HG03135 (cell line): Measurements from ENCODE around the gene TTLL10.

Experiments used
- ATAC-seq: cut with Tn5 transposase; IDR thresholded peaks from one replicate; pipeline ENCODE4 v1.9.1; 2021; ENCODE audit warnings: mild to moderate bottlenecking, moderate library complexity; ENCODE audit not compliant: unreplicated experiment

Gene TTLL10

GRCh38 chr1:1217621-1218523 is 44.2 kb downstream of the TTLL10 start:
- no peak for ATAC-seq

GRCh38 chr1:1218524-1219200 is 45.0 kb downstream of the TTLL10 start:
- ATAC-seq = no peak

- no peak for ATAC-seq
Observed at GRCh38 chr1:1219341-1219740, 45.7 kb downstream of the TTLL10 start.

- ATAC-seq = no peak
Observed at GRCh38 chr1:1220197-1220596, 46.5 kb downstream of the TTLL10 start.

GRCh38 chr1:1221887-1222574 is 48.4 kb downstream of the TTLL10 start:
- no peak for ATAC-seq

- ATAC-seq = no peak
Observed at GRCh38 chr1:1222575-1223225, 49.0 kb downstream of the TTLL10 start.

- ATAC-seq = no peak
Observed at GRCh38 chr1:1223321-1223720, 49.6 kb downstream of the TTLL10 start.

- no peak for ATAC-seq
Observed at GRCh38 chr1:1223891-1224290, 50.2 kb downstream of the TTLL10 start.

- no peak for ATAC-seq
Observed at GRCh38 chr1:1225238-1225845, 51.7 kb downstream of the TTLL10 start.

GRCh38 chr1:1225913-1226312 is 52.2 kb downstream of the TTLL10 start:
- ATAC-seq = no peak

GRCh38 chr1:1226566-1227362 is 53.1 kb downstream of the TTLL10 start:
- no peak for ATAC-seq

GRCh38 chr1:1227386-1227785 is 53.7 kb downstream of the TTLL10 start:
- ATAC-seq = no peak

GRCh38 chr1:1228187-1228586 is 54.5 kb downstream of the TTLL10 start:
- ATAC-seq = no peak

- ATAC-seq = no peak
Observed at GRCh38 chr1:1228596-1229321, 55.1 kb downstream of the TTLL10 start.

GRCh38 chr1:1229770-1230169 is 56.1 kb downstream of the TTLL10 start:
- ATAC-seq = no peak

- ATAC-seq = no peak
Observed at GRCh38 chr1:1230656-1231399, 57.1 kb downstream of the TTLL10 start.

GRCh38 chr1:1231400-1232207 is 57.9 kb downstream of the TTLL10 start, which contains the start of gene SDF4:
Gene SDF4, minus strand, starts transcription at chr1:1232001. Its CDS starts 3,229 bp downstream, at chr1:1228772.
- ATAC-seq = peak; percentile 89
